ENCODE measurements around the gene SPAG7. TPM values are rescaled to one million over a fixed set of nuclear protein-coding genes. Genes with fewer than 3 reads are reported as not detected.

SPAG7 gene
- total and polyA plus RNA-seq, 8 donors, result 15.8 to 58.4 (median 25.2) TPM

- peaks cover 0 to 22% (median 7%) of the 10 kb centered on the region in 3 donors for H3K36me3 ChIP-seq
- FAIRE-seq, result no peak
Measured at GRCh38 chr17:4939546-4939795, 28.1 kb downstream of the SPAG7 start.

GRCh38 chr17:4938688-4939545 is 28.7 kb downstream of the SPAG7 start:
- Histone ChIP-seq H3K4me3 (peak overlapping the region; percentile 52 to 97 (median 80)), H3K4me1 (peaks cover 5 to 23% (median 15%) of the 10 kb centered on the region in 3 donors), H3K36me3 (peaks cover 0 to 18% (median 7%) of the 10 kb centered on the region in 3 donors), H3K9me3 (no peaks in the 10 kb centered on the region), H3K27ac (peak overlapping the region; percentile 73 to 91 (median 89)), H3K27me3 (no peaks in the 10 kb centered on the region)
- no peak for ATAC-seq
- intact Hi-C loops (cut with DNase I), result loop anchor here in 1 of 3 donors (10.0 kb wide), 1 partner anchor 46 kb away; the partner anchor contains the start of gene CAMTA2
- no peak for TF ChIP-seq CTCF (IDR thresholded peaks at IDR 0.05)
- 52 to 54% methylated on average over 19 of the region's 19 CpGs for WGBS, 2 donors
- FAIRE-seq, result no peak
- peak in 2 of 6 donors; percentile 25 to 50 for DNase-seq

More at GRCh38 chr17:4939546-4939795, 28.1 kb downstream of the SPAG7 start:
- Histone ChIP-seq H3K9me3 (no peaks in the 10 kb centered on the region), H3K4me1 (peaks cover 5 to 20% (median 15%) of the 10 kb centered on the region in 3 donors), H3K27ac (peak overlapping the region; percentile 73 to 91 (median 89)), H3K4me3 (peak overlapping the region; percentile 52 to 97 (median 80)), H3K27me3 (no peaks in the 10 kb centered on the region)
- intact Hi-C loops (cut with DNase I), result loop anchor here in 1 of 3 donors (10.0 kb wide), 1 partner anchor 45 kb away; the partner anchor contains the start of gene CAMTA2
- TF ChIP-seq CTCF (IDR thresholded peaks at IDR 0.05), result no peak
- 0 to 1% methylated on average over 14 to 16 of the region's 16 CpGs for WGBS, 2 donors
- DNase-seq, result peak in 3 of 6 donors; percentile 62 to 82 (median 67)
- ATAC-seq, result no peak

- WGBS, 2 donors, result 83 to 86% methylated on average over 10 to 11 of the region's 11 CpGs
- no peaks in the 10 kb centered on the region for H3K27me3 ChIP-seq
- ATAC-seq, result no peak
- H3K4me3 ChIP-seq, result peak overlapping the region in 1 of 4 donors; percentile 97
- intact Hi-C loops (cut with DNase I), result loop anchor here in 1 of 3 donors (10.0 kb wide), 1 partner anchor 47 kb away; the partner anchor contains the start of gene CAMTA2
- no peak overlapping the region for H3K27ac ChIP-seq
- FAIRE-seq, result no peak
- H3K9me3 ChIP-seq, result no peaks in the 10 kb centered on the region
- peaks cover 5 to 23% (median 15%) of the 10 kb centered on the region in 3 donors for H3K4me1 ChIP-seq
- TF ChIP-seq CTCF (IDR thresholded peaks at IDR 0.05), result no peak
- peak in 2 of 6 donors; percentile 26 to 62 for DNase-seq
- peaks cover 0 to 12% (median 7%) of the 10 kb centered on the region in 3 donors for H3K36me3 ChIP-seq
Measured at GRCh38 chr17:4938069-4938491, 29.5 kb downstream of the SPAG7 start.

GRCh38 chr17:4937553-4937952 is 30.1 kb downstream of the SPAG7 start:
- Histone ChIP-seq H3K4me3 (no peak overlapping the region), H3K27me3 (no peaks in the 10 kb centered on the region), H3K27ac (no peak overlapping the region), H3K9me3 (no peaks in the 10 kb centered on the region), H3K36me3 (peaks cover 0 to 7% (median 7%) of the 10 kb centered on the region in 3 donors), H3K4me1 (peaks cover 5 to 23% (median 15%) of the 10 kb centered on the region in 3 donors)
- 94 to 95% methylated on average over 16 of the region's 16 CpGs for WGBS, 2 donors
- DNase-seq, result peak in 1 of 6 donors; percentile 9
- ATAC-seq, result no peak
- intact Hi-C loops (cut with DNase I), result loop anchor here in 1 of 3 donors (10.0 kb wide), 1 partner anchor 47 kb away; the partner anchor contains the start of gene CAMTA2
- TF ChIP-seq CTCF (IDR thresholded peaks at IDR 0.05), result no peak
- FAIRE-seq, result no peak
